A204.1 (cell line): ENCODE measurements around the gene TMSB10.

Experiments used
- FAIRE-seq: peaks from 2 replicates; lab custom pipeline; 2012; peaks lifted over from hg19 to GRCh38; lab: Jason Lieb, UNC

TMSB10 gene

GRCh38 chr2:84880645-84881521 lies 24.6 kb upstream of the TMSB10 start, which contains the start of gene TRABD2A:
Gene TRABD2A, minus strand, starts transcription at chr2:84881084. Its CDS starts 45 bp downstream, at chr2:84881039.
- no peak for FAIRE-seq

GRCh38 chr2:84881581-84882413 lies 23.7 kb upstream of the TMSB10 start:
- peak; percentile 82 for FAIRE-seq

- no peak for FAIRE-seq
Measured at GRCh38 chr2:84882414-84882738, 23.1 kb upstream of the TMSB10 start.

GRCh38 chr2:84882775-84883550 lies 22.5 kb upstream of the TMSB10 start:
- FAIRE-seq, result no peak

- FAIRE-seq, result no peak
Measured at GRCh38 chr2:84884449-84884848, 21.0 kb upstream of the TMSB10 start.

- no peak for FAIRE-seq
Measured at GRCh38 chr2:84885111-84885510, 20.3 kb upstream of the TMSB10 start.

- no peak for FAIRE-seq
Measured at GRCh38 chr2:84886791-84887190, 18.7 kb upstream of the TMSB10 start.

GRCh38 chr2:84888401-84889276 lies 16.8 kb upstream of the TMSB10 start:
- no peak for FAIRE-seq

GRCh38 chr2:84889332-84889731 lies 16.1 kb upstream of the TMSB10 start:
- no peak for FAIRE-seq

GRCh38 chr2:84891355-84892010 lies 14.0 kb upstream of the TMSB10 start:
- no peak for FAIRE-seq

GRCh38 chr2:84894131-84894586 lies 11.3 kb upstream of the TMSB10 start:
- FAIRE-seq, result no peak

- FAIRE-seq, result no peak
Measured at GRCh38 chr2:84894758-84895520, 10.5 kb upstream of the TMSB10 start.

- FAIRE-seq, result no peak
Measured at GRCh38 chr2:84896567-84896966, 8.9 kb upstream of the TMSB10 start.

GRCh38 chr2:84897773-84898172 lies 7.7 kb upstream of the TMSB10 start:
- no peak for FAIRE-seq

GRCh38 chr2:84899304-84900204 lies 5.9 kb upstream of the TMSB10 start:
- FAIRE-seq, result no peak

GRCh38 chr2:84900971-84901370 lies 4.5 kb upstream of the TMSB10 start:
- FAIRE-seq, result no peak

- no peak for FAIRE-seq
Measured at GRCh38 chr2:84901593-84902120, 3.8 kb upstream of the TMSB10 start.

- no peak for FAIRE-seq
Measured at GRCh38 chr2:84902526-84902925, 2.9 kb upstream of the TMSB10 start.

GRCh38 chr2:84904151-84904550 lies 1.3 kb upstream of the TMSB10 start:
- no peak for FAIRE-seq
